NCI-H146 treated with DMSO at 0.1 percent for 48 hours (cell line): ENCODE data around the gene SMIM11.
"Not testable (repeated sequence)": the region's sequence is repeated elsewhere in the genome, so short reads cannot be mapped to it uniquely, and the experiment has no call there.

ENCODE experiments used
- DNase-seq: peaks from one replicate; lab custom pipeline; 2025; ENCODE audit not compliant: unreplicated experiment; lab: John Stamatoyannopoulos, UW

Gene SMIM11, protein sequence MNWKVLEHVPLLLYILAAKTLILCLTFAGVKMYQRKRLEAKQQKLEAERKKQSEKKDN

DNA sequence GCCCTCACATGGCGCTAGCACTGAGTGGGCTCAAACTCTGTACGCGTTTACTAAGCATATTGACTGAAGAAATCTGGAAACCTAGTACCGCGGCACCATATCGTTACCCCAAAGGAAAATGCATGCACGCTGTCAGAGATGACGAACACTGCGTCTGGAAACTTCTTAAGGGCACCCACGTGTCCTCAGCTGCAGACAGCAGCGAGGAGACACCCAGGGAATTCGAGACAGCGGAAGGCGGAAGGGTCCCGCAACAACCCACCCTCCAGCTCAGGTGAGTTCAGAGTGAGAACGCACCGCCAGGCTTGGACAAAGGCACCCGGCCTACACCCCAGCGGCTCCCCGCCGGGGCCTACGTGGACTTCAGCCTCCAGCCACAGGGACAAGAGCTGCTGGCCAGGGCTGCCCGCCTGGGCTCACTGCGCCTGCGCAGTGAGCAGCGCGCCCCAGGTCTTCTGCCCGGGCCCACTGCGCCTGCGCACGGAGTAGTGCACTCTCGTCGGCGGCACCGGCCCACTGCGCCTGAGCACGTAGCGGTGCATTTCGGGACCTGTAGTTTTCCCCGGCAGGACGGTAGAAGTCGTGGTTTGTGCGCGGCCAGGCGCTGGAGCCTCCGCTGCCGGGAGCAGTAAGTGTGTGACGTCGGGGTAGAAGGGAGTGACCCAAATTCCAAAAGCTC lies at the start of gene SMIM11:
Gene SMIM11 (plus strand): TSS at position 568 of the 679 bp plus-strand sequence. CDS start 3,998 bp downstream, outside the sequence.
- DNase-seq = not testable (repeated sequence)

DNA sequence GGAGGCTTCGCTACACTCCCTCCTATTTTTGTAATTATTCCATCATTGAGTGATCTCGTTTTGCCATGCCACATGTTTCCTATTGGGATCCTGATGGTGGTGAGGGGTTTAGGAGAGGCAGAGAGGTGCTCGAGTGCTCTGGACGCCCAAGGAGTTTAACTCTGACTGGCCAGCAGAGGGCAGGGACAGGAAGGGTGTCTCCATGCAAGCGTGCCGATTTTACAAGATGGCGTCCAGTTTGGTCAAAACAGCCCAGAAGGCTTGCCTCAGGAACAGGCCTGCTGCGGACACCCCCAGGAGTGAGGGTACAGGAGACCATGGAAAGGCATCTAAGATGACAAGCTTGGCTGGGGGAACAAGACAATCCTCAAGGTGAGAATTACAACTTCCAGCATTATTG lies 45.3 kb upstream of the SMIM11 start:
- DNase-seq = no peak

DNA sequence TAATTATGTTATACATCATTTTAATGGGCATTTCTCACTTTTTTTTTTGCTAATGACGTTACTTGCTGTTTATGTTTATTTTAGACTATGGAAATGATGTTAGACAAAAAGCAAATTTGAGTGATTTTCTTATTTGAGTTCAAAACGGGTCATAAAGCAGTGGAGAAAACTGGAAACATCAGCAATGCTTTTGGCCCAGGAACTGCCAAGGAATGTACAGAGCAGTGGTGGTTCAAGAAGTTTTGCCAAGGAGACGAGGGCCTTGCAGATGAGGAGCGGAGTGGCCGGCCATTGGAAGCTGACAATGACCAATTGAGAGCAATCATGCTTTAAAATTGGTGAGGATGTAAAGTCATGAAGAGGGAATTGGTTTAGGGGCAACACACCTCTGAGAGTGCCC lies 43.6 kb upstream of the SMIM11 start:
- DNase-seq = no peak

DNA sequence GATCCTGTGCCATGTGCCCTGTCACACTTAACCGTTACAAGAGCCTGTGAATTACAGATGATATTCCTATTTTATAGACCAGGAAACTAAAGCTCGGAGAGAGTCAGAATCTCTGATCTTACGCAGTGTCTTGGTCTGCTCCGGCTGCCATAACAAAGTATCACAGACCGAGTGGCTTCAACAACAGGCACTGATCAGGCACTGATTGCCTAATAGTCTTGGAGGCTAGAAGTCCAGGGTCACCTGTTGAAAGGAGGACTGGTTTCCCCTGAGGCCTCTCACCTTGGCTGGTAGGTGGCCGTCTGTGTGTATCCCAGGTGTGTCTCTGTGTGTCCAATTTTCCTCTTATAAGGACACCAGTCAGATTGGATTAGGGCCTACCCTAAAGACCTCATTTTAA lies 43.0 kb upstream of the SMIM11 start:
- no peak for DNase-seq

DNA sequence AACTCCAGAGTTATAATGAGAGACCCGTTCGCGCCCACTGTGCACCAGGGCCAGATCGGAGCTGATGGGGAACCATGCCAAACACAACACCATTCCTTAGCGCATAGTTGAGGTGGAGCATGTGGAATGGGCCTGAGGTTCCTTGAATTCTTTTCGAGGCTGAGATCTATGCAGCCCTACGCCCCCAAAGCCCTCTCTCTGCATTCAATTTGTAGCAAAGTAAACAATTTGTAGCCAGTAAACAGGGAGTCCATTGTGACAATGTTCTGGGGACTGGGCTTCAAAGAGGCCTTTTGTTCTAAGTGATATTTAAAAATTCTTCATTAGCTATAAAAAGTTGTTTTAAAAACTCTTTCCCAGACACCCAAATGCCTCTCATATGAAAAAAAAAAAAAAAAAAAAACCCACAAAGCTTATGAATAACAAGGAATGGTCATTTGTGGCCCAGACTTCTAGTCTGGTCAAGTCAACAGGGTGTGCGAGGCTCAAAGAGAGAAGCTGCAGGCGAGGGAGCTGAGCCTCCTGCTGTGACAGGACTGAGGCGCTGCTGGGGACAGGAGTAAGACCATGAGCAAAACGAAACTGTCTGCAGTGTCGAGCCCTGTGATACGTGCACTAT lies 42.1 kb upstream of the SMIM11 start:
- no peak for DNase-seq

DNA sequence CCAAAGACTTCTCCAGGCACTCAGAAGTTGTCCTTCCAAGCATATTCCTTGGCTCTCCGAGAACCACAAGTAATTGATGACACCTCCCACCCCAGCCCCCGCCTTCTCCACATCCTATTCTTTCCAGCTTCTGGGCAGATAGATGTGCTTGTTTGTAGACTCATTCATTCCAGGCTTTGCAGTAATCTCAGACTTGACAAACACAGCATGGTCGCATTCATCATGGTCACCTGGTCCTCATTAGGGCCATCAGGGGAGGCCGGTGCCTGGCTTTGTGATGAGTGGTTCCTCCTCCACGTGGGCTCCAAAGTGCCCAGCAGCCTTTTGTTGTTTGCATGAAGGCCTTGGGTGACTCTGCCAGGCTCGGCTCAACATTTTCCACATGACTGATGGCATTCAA lies 40.0 kb upstream of the SMIM11 start:
- peak; percentile 93 for DNase-seq

DNA sequence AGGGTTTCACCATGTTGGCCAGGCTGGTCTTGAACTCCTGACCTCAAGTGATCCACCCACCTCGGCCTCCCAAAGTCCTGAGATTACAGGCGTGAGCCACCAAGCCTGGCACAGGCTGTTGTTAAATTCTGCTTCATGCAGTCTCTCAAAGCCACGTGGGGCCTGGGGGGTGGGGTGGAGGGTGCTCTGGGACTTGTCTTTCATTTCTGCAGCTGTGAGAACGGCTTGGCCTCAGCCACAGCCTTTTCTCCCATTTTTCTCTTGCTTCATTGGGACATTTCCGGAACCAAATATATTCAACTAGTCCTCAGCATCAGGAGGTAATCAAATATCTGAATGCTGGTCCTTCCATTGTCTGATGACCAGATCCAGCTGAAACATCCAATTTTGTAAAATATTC lies 39.1 kb upstream of the SMIM11 start:
- no peak for DNase-seq

DNA sequence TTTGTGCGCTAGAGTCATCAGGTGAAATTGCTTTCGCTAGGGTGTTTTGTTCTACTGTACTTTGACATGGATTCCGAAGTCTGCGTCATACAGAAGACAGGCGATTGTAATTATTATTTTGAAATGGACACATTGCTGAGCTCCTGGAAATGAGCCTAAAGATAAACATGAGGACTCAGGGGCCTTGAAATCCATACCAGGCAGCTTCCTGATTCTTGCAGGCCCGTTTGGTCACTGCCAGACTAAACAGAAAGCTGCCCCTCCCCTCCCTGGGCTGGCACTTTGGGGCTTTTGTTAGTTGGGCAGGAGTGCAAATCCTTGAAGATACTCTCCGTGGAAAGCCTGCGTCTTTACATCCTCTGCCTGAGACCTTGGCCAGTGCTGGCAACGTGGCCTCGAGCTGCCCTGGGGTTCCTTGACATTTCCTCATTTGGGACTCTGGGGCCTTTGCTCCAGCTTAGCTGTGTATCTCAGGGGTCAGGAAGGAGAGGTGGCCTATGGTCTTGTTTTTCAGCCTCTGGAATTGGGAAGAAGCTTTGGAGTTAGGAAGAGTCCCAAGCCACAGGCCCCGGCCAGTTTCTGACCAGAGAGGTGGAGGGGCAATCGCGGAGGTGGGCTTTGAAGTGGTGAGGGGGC lies 38.4 kb upstream of the SMIM11 start:
- peak; percentile 4 for DNase-seq

DNA sequence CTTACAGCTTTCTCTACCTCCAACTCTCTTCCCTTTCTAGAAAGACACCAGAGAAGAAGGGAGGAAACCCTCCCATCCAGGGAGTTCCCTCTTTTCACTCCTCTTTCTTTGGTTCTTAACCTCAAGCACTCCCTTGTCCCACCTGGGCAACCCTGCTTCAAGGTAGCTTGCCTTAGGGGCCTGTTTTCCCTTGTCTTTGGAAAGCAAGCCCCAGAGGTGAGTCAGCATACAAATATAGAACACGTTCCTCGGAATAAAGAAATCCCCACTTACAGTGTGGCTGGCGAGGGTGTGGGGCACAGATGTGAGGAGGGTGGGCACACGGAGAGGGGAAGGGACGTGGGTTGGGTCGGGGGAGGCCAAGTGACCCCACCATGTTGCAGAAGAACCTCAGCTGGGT lies 37.6 kb upstream of the SMIM11 start:
- DNase-seq = no peak

DNA sequence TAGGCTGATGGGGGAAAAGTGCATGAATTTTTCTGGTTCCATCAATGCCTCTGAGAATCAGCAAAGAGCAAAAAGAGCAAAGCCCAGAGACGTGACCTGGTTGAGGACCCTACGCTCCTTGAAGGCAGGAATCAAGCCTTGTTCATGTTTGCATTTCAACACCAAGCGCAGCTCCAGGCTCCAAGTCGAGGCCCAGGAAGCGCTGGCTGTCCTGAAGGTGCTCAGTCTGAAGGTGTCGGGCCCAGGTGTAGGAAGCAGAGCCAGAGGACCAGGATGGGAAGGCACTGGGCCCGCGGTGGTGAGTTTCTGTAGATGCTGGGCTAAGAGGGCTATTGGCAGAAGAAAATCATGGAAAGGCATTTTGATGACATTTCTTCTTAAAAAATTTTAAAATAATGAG lies 37.1 kb upstream of the SMIM11 start:
- no peak for DNase-seq

DNA sequence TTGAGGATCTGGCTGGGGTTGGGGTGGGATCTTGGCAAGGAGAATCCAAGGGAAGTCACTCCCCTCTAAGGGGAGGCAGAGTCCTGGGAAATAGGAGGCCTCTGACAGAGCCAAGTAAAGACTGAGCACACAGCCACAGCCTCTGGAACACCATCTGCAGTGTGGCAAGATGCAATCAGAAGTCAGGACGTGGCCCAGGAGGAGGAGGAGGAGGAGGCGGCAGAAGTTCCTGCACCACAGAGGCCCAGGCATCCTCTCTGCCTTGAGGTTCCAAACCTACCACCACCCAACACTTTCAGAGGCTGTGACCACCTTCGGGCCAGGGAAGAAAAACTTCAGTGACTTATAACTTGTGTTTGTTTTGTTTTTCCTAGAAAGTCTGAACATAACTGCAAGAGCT lies 35.2 kb upstream of the SMIM11 start:
- DNase-seq = no peak

DNA sequence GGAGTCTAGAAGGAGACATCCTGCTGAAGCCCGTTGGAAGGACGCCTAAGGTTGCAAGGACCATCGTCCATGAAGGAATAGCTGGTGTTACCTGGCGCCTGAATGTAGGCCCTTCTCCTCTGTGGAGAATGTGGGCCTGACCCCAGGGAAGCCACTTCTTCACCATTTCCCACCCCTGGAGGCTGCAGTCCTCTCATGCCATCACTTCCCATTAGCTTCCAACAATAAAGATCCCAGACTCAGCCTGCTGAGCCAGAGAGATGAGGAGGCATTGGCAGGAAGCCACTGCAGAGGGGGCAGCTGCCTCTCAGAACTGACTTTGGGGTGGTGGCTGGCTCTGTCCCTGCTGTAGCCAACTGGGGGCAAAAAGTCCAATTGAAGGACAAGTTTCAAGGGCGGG lies 32.8 kb upstream of the SMIM11 start:
- DNase-seq = no peak

DNA sequence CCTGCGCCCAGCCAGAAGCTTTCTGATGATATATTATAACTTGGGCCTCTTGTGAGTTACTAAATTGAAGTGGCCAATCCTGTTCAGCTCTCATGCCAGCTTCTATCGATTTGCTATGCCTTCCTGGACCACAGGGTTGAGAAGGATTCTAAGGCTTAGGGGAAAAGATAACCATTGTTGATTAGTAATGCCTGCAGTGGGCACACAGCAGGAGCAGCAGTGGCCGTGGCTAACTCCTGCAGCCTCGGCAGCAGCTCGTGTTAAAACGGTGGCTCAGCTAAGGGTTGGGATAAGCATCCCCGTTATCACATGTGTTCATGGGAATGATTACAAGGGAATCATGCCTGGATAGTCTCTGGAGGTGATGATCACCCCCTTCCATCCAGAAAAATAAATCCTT lies 32.0 kb upstream of the SMIM11 start:
- no peak for DNase-seq

DNA sequence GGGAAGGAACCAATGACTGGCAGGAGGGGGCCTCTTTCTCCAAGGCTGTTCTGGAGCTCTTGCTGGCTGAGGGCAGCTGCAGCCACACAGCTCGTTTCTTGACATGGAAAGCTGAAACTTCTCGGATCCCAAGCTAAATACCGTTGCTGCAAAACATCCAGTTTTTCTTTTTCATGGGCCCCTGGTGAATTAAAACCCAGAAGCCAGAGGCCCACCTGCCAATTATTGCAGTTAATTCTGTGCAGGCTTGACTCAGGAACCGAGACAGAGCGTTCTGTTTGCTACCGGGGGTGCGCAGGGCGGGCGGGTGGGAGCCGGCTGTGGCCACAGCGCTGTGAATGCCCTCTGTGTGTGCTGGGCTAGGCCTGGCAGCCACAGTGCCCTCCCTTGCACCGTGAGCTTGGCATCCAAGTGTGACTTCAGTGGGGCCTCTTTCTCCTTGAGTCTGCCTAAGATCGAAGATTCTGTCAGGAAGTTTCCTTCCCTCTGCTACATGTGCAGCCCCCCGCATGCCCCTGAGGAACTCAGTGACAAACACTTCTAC lies 31.4 kb upstream of the SMIM11 start:
- DNase-seq = no peak

DNA sequence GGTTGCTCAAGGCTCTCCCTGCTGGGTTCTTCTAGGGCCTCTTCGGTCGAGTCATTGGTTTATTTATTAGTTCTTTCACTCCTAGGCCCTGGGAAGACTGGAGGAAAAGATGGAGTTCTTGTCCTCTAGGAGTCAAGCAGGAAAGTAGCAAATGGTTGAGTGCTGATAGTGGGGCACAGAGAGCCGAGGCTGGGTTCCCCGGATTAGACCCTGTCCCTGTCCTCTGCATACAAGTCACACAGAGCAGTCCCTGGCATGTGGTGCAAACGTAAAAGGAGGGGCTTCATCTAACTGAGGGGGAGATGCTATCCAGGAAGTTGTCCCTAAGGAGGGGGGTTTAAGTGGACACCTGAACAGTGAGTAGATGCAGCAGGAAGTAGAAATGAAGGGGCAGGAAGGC lies 30.7 kb upstream of the SMIM11 start:
- no peak for DNase-seq

DNA sequence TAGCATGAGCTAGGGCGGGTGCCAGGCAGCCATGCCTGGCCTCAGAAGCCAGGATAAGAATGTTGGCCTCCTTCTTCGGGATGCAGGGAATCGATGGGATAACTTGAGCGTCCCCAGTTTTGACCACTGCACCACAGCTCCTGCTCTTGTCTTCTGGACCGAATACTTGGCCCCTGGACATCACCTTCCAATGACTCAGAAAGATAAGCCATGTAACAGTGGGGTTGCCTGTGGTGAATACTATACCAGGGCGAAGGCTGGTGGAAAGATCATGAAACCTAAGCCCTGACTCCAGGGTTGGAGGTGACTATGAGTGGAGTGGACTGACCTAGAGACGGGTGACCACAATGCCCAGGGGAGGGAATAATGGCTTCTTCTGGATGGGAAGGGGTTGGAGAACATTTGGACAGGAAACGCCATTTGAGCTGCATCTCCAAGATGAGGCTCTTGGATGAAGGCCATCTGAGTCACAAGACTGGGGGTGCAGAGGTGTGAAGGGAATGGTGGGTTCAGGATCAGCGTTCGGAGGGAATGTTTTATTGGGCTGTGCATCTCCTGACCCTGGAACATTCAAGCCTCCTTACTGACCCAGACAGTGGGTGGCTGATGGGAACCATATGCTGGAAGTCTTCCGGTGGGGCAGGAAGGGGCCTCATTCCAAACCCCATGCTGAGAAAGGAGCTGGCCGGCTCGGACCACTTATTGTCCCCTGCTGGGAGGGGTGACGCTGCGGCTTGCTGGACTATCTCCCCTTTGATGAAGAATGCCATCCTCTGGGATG lies 30.0 kb upstream of the SMIM11 start:
- DNase-seq = no peak

DNA sequence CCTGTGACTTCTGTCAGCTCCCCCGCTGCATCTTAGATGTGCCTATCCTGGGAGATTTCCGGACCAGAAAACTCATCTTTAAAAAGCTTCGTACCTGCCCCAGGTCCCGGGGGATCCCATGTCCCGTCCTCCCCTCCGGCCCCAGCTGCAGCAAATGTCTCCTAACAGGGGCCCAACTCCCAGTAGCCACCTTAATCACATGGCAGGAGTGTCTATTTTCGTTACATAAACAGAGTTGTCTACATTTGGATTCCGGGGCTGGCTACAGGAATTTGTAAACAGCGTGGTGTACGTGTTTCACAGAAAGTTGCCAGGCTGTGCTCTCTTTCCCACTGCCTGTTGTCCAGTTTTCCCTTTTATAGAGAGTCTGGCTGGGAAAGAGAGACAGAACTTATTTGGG lies 29.4 kb upstream of the SMIM11 start:
- no peak for DNase-seq

DNA sequence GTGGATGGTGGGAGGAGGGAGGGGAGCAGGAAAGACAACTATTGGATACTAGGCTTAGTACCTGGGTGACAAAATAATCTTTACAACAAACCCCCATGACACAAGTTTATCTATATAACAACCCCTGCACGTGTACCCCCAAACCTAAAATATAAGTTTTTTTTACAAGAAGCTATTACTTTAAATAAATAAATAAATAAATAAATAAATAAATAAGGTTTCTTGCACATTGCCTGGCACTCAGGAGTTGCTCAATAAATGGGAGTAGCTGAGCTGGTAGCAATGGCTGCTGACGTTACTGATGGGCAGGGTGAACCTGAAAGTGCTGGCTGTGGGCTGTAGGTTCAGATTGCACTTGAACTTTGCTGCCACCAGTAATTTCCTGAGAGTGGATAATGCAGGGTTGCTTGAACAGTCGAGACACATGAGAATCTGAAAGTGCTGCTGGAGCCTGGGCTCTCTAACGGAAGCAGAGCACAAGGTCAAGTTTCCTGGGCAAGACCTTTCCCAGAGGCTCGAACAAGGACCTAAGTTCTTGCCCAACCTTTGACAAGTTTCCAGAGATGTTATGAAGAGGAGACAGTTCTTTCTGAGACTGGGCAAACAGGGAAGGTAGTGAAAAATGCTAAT lies 26.3 kb upstream of the SMIM11 start:
- no peak for DNase-seq

DNA sequence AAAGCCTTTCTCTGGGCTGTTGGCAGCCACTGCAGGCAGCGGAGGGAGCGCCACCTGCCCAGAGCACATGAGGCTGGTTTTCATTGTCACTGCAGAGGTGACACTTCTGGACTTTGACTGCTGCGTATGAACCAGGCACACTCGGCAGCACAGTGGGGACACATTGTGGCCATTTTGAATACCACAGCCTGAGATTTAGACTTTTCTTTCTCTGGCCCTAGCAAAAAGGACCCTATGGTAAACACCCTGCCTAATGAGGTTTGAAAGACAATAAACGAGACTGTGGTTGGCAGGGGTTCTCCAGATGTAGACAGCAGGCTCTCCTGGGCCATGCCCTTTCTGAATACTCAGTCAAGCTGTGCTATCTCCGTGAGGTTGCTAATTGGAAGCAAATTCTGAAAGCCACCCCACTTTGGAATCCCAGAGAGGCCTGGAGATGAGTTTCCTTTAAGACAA lies 23.5 kb upstream of the SMIM11 start:
- peak; percentile 61 for DNase-seq

DNA sequence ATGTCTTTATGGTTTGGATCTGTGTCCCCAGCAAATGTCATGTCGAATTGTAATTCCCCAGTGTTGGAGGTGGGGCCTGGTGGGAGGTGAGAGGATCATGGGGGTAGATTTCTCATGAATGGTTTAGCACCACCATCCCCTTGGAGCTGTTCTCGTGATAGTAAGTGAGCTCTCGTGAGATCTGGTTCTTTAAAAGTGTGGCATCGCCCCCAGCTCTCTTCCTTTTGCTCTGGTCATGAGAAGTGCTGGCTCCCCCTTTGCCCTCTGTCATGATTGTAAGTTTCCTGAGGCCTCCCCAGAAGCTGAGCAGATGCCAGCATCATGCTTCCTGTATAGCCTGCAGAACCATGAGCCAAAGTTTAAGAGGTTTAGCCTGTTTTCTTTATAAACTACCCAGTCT lies 22.8 kb upstream of the SMIM11 start:
- no peak for DNase-seq

DNA sequence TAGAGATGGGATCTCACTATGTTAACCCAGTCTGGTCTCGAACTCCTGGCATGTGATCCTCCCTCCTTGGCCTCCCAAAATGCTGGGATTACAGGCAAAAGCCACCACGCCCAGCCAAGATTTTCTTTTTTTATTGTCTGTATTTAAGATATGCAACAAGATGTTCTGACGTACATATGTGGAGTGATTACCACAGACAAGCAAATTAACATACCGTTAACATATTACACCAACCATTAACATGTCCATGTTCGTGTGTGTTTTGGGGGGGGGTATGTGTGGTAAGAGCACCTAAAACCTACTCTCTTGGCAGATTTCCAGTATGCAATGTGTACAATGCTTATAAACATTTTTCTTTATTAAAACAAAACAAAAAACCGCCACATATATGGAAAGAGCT lies 22.1 kb upstream of the SMIM11 start:
- DNase-seq = no peak
